K562 (cell line): ENCODE measurements around the gene SEZ6L.

Source experiments
- LEF1 ChIP-seq: fragments of 450-650 bp; IDR thresholded peaks from 2 replicates; pipeline ENCODE4 v1.6.1; 2016; ENCODE audit warnings: mild to moderate bottlenecking
- ZEB2 ChIP-seq: fragments of 450-650 bp; IDR thresholded peaks from 2 replicates; pipeline ENCODE4 v1.6.1; 2016

DNA sequence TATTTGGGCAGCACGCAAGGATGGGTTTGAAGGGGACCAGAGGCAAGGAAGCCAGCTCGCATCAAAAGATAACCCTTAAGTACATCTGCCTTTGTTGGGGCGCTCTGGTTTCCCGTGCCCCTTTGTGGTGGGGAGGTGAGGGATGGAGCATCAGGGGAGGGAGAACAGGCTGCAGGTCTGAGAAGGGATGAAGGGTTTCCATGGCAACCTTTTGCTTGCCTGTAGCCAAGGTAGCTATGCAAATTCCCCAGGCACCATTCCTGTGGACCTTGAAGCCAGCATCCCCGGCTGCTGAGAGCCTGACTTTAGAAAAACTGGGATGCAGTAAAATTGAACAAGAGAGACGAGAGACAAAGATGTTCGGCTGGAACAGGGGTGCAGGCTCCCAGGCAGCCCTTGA is 75.7 kb downstream of the SEZ6L start:
- TF ChIP-seq LEF1 (no peak), ZEB2 (no peak)
